Fibroblast of villous mesenchyme (primary cell): ENCODE data around the gene APIP. TPM values are rescaled to one million over a fixed set of nuclear protein-coding genes. Genes with fewer than 3 reads are reported as not detected.
A peak's percentile ranks its signal among the peaks of the same experiment; 100 is the strongest.
"Not testable (repeated sequence)": the region's sequence is repeated elsewhere in the genome, so short reads cannot be mapped to it uniquely, and the experiment has no call there.

Source experiments
- DNase-seq: peaks from one replicate; pipeline ENCODE4 v3.0.0-alpha.2; 2010; ENCODE audit warnings: low read depth
- H3K4me3 ChIP-seq: 2 replicates; pipeline ENCODE4 v1.5.1; 2011; ENCODE audit warnings: low read depth, mild to moderate bottlenecking, low read length
- CTCF ChIP-seq: IDR thresholded peaks from 2 replicates; pipeline ENCODE4 v1.5.1; 2012; ENCODE audit warnings: low read depth, mild to moderate bottlenecking, low read length; ENCODE audit not compliant: insufficient read depth
- total RNA-seq: library from RNA; depleted of rRNA; stranded (reverse); fragments of >200 nt; gene quantifications from 2 replicates; pipeline ENCODE4 v1.2.3, GENCODE V29; 2012

APIP gene
- total RNA-seq, 1 donor: 33.2 TPM

- no peak for TF ChIP-seq CTCF
- H3K4me3 ChIP-seq: no peak overlapping the region
- DNase-seq: no peak
These were observed 16.6 kb downstream of the APIP start for GRCh38 chr11:34899633-34900016.

- no peak for DNase-seq
- H3K4me3 ChIP-seq: no peak overlapping the region
- TF ChIP-seq CTCF: no peak
These were observed 17.7 kb downstream of the APIP start for GRCh38 chr11:34898474-34898873.

- no peak overlapping the region for H3K4me3 ChIP-seq
- DNase-seq: no peak
- no peak for TF ChIP-seq CTCF
These were observed 18.9 kb downstream of the APIP start for GRCh38 chr11:34897171-34897870.

- DNase-seq, H3K4me3 ChIP-seq: not testable (repeated sequence)
These were observed 20.0 kb downstream of the APIP start for GRCh38 chr11:34896191-34896590.

GRCh38 chr11:34893416-34893815 lies 22.8 kb downstream of the APIP start:
- TF ChIP-seq CTCF: no peak
- H3K4me3 ChIP-seq: no peak overlapping the region
- DNase-seq: no peak

GRCh38 chr11:34891611-34892010 lies 24.6 kb downstream of the APIP start:
- H3K4me3 ChIP-seq: no peak overlapping the region
- no peak for DNase-seq
- no peak for TF ChIP-seq CTCF

- peak; percentile 53 for TF ChIP-seq CTCF
- DNase-seq: peak; percentile 66
- H3K4me3 ChIP-seq: no peak overlapping the region
These were observed 25.4 kb downstream of the APIP start for GRCh38 chr11:34890812-34891211.
